GM12873 (cell line): ENCODE data around the gene PES1.

Source experiments
- CTCF ChIP-seq: IDR thresholded peaks from 2 replicates; pipeline ENCODE4 v1.5.1; 2012; ENCODE audit warnings: low read depth, mild to moderate bottlenecking, moderate library complexity, low read length, control low read depth; ENCODE audit not compliant: insufficient read depth; ENCODE audit errors: missing control alignments

Gene PES1

GRCh38 chr22:30591588-30592359 is at the start of gene PES1:
Gene PES1 (minus strand): TSS chr22:30591910. CDS start chr22:30591833, 77 bp downstream.
- no peak for TF ChIP-seq CTCF

GRCh38 chr22:30640839-30641430 is 49.2 kb upstream of the PES1 start:
- TF ChIP-seq CTCF, result no peak

GRCh38 chr22:30640361-30640760 is 48.7 kb upstream of the PES1 start:
- TF ChIP-seq CTCF, result no peak

- no peak for TF ChIP-seq CTCF
Measured at GRCh38 chr22:30637701-30638114, 46.0 kb upstream of the PES1 start.

GRCh38 chr22:30636226-30637077 is 44.7 kb upstream of the PES1 start:
- TF ChIP-seq CTCF, result no peak

GRCh38 chr22:30635273-30636225 is 43.8 kb upstream of the PES1 start, which contains the start of gene SLC35E4:
Gene SLC35E4 (plus strand): TSS chr22:30635781. CDS start chr22:30636451, 670 bp downstream.
- peak; percentile 31 for TF ChIP-seq CTCF
